ENCODE measurements around the gene ERN1.

Gene ERN1

DNA sequence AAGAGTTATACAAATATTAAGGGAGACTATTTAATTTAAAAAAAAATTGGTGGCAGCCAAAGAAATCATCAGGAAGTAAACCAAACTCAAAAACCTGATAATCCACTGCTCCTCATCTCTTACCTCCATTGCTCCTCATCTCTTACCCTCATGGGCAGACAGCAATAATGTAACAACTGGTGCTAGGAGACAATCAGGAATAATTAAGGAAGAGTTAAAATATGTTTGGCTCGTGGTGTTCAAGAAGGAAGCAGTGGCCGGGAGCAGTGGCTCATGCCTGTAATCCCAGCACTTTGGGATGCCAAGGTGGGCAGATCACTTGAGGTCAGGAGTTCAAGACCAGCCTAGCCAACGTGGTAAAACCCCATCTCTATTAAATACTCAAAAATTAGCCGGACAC lies 18.1 kb downstream of the ERN1 start:
- DNase-seq (ENCODE audit: low spot score) (no peak), FAIRE-seq (no peak)

GRCh38 chr17:64110379-64111152 lies 19.4 kb downstream of the ERN1 start:
- no peak for FAIRE-seq
- no peak for DNase-seq (ENCODE audit: low spot score)

GRCh38 chr17:64109400-64109799 lies 20.5 kb downstream of the ERN1 start:
- no peak for FAIRE-seq
- no peak for DNase-seq (ENCODE audit: low spot score)

- no peak for DNase-seq (ENCODE audit: low spot score)
Measured at GRCh38 chr17:64107500-64108236, 22.3 kb downstream of the ERN1 start.

GRCh38 chr17:64106918-64107317 lies 23.0 kb downstream of the ERN1 start:
- no peak for DNase-seq (ENCODE audit: low spot score)
- FAIRE-seq: no peak

More at GRCh38 chr17:64107500-64108236, 22.3 kb downstream of the ERN1 start:
- FAIRE-seq: no peak

- peak; percentile 86 for DNase-seq (ENCODE audit: low spot score)
- FAIRE-seq: no peak
Measured at GRCh38 chr17:64103391-64104364, 26.3 kb downstream of the ERN1 start.

- DNase-seq (ENCODE audit: low spot score): no peak
- FAIRE-seq: no peak
Measured at GRCh38 chr17:64102627-64103390, 27.1 kb downstream of the ERN1 start.

DNA sequence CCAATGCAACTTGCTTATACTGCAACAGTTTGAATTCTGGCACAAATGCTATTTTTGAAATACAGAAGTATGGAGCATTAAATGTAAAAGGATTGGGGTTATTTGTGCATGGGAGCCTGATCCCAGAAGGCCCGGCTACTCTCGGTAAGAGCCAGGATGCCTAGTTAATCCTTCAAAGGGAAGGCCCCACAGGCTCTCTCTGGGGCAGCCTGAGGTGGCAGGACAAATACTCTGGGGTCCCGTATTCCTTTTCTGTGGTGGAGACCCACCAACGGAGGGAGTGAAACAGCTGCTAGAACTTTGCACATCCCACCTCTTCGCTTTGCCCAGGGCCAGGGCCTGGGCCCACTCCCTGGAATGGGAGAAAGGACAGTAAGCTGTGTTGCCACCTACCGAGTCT lies 30.4 kb downstream of the ERN1 start:
- no peak for FAIRE-seq
- DNase-seq (ENCODE audit: low spot score): no peak

DNA sequence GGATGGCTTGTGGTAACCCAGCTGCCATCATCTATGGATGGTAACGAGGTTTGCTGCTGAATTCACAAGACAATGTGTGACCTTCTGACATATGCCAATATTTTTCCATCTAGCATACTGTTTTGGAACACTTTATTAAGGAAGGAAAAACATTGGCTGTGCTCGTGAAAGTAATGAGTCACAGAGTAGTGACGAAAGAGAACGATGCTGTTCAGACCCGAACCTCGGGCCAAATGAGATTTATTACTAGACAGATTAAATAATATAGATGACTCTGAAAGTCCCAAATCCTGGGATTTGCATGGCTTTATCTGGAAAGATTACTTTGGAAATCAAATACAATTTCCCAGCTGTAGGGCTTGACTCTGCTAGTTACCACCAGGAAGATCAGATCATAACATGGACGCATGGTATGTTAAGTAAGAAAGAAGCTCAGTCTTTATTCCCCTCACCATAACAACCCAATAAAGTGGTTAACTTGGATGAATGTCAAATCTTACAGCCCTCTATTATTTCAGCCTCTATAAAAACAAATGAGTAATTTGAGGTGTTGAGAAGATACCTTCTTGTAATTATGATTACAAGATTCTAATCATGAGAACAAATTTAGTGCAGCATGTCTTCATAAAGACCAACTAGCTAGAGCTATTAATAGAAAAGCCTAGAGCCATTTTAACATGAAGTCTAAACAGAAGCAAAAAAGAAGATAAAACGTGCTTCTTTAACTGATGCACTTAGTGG lies 32.6 kb downstream of the ERN1 start:
- DNase-seq (ENCODE audit: low spot score) (no peak), FAIRE-seq (no peak)

DNA sequence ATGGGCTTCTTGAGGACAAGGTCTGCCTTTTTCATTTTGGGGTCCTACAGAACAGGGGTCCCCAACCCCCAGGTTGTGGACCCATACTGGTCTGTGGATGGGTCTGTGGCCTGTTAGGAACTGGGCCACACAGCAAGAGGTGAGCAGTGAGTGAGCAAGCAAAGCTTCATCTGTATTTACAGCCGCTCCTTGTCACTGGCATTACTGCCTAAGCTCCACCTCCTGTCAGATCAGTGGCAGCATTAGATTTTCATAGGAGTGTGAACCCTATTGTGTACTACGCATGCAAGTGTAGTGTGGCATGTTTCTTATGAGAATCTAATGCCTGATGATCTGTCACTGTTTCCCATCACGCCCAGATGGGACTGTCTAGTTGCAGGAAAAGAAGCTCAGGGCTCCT lies 33.9 kb downstream of the ERN1 start:
- FAIRE-seq (no peak), DNase-seq (ENCODE audit: low spot score) (no peak)

- FAIRE-seq: no peak
Measured at GRCh38 chr17:64095144-64095882, 34.6 kb downstream of the ERN1 start.

DNA sequence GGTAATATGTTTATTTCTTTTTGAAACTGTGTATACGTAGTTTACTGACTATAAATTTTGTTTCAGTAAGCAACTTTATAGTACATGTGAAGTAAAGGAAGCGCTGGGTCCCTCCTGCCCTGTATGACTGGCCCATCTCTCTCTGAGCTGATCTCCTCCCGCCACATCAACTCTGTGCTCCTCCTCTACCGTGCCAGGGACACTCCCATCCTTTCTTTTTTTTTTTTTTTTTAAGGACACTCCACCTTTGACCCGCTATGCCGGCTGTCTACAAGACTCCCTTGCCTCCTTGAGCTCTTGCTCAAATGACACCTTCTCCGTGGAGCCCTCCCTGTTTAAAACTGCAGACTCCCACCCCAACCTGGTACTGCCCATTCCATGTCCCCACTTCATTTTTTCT lies 35.5 kb downstream of the ERN1 start:
- DNase-seq (ENCODE audit: low spot score) (no peak), FAIRE-seq (no peak)

More at GRCh38 chr17:64095144-64095882, 34.6 kb downstream of the ERN1 start:
- peak; percentile 29 for DNase-seq (ENCODE audit: low spot score)

DNA sequence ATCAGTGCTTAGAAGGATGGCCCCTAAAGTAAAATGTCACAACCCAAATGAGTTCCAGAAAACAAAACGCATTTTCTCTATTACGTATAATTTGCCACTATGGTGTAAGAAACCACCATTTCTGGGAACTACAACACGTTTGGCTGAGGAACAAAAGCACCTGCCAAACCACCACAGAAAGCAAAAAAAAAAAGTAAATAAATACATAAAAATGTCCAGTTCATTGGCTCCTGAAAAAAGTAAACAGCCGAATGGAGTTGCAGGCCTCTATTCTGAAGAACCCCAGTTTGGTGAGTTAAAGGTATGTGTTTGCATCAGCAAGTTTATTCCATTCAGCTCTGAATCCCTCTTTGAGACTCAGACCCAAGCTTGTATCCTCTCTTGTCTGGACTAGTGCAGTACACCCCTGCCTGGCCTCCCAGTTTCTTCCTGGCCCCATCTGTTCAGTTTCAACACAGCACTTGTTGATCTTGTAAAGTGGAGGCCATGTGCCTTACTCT lies 36.9 kb downstream of the ERN1 start:
- no peak for DNase-seq (ENCODE audit: low spot score)
- no peak for FAIRE-seq

DNA sequence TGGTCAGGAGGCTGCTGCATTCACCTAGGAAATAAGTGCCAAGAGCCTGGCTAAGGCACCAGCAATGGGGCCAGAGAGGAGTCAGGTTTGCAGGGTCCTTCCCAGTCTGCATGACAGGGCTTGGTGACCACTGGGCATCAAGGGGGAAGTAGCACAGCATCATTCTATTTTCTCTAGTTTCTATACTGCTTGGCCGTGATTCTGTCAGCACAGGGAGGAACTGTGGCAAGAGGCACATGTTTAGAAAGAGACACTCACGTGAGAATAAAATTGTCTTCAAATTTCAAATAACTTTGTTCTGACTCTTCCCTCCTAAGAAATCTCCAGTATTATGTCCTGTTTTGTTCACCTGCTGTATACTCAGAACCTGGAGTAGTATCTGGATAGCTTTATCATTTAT lies 37.8 kb downstream of the ERN1 start:
- DNase-seq (ENCODE audit: low spot score): no peak
- no peak for FAIRE-seq

DNA sequence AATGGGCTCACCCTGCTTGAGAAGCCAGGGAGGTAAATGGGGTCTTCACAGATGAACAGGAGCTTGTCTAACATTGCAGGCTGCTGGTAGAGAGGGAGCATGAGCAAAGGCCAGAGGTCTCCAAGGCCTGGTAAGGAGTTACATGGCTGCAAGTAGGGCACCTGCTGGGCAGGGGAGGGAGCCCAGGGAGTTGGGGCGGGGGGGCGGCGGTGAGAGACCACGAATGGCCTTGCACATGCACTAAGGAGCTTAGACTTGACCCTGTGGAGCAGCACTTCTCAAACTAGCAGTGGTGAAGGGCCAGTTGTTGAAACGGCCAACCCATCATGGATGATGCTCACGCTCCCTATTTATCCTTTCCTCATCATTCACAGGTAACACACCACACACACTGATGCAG lies 38.4 kb downstream of the ERN1 start:
- DNase-seq (ENCODE audit: low spot score) (no peak), FAIRE-seq (no peak)

GRCh38 chr17:64091116-64091515 lies 38.8 kb downstream of the ERN1 start:
- DNase-seq (ENCODE audit: low spot score) (no peak), FAIRE-seq (no peak)

DNA sequence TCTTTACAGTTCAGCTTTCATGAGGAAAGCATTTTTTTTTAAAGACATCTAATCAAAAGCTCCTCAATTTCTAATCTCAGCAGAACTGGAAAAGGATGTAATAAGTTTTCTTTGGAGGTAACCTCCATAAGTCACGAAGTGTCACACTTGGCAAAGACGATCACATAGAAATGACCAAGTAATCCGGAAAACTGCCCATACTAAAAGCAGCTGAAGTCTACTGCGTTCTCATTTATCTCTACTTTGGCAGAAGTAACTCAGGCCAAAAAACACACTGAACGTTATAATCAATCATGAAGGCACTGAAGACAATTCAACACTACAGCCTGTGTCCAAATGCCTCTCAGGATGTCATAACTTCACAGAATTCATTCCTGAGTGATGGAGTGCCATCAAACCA lies 39.8 kb downstream of the ERN1 start:
- FAIRE-seq (no peak), DNase-seq (ENCODE audit: low spot score) (no peak)

DNA sequence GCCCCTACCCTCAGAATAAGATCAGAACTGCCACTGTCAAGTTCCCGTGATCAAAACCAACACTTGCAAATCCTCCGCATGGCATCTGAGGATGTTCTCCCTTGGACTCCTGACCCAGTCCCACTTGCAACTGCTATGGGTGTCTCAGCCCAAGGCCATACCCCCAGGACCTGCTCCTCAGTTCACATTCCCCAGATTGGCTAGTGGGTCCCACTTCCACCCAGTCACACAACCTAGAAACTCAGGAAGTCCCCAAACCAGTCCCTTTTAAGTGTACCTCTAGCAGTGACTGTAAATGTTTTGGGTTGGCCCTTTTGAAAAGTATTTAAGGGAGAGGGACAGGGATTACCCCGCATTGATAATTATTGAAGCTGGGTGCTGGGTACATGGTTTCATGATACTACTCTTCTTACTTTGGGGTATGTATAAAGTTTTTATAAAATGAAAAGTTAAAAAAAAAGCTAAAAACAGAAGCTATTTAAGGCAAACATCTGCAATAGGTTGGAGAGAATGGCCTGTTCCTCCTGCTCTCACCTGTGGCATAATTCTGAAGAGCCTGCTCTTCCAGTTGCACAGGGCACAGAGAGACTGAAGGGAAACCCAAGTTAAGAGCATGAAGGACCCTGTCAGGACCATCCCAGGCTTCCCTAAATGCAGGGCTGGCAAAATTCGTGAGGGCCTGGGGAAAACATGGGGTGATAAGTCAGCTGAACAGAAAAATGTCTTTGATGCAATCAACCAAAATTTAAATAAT lies 42.5 kb downstream of the ERN1 start:
- FAIRE-seq (no peak), DNase-seq (ENCODE audit: low spot score) (no peak)

- FAIRE-seq: no peak
- DNase-seq (ENCODE audit: low spot score): no peak
Measured at GRCh38 chr17:64085650-64086005, 44.3 kb downstream of the ERN1 start.

Data from urothelium cell line (cell line).